K562 (cell line): Measurements from ENCODE around the gene TAF9. TPM values are rescaled to one million over a fixed set of nuclear protein-coding genes. Genes with fewer than 3 reads are reported as not detected.

Experiments used
- ATAC-seq: fragments of 200-7000 bp; cut with Tn5 transposase; 3 replicates; pipeline ENCODE4 v1.9.1; 2020; ENCODE audit warnings: moderate library complexity
- Bru-seq: library from RNA; stranded (reverse); fragments of 400-500 nt; gene quantifications from one replicate; lab custom pipeline; 2021; lab: Mats Ljungman, UMichigan
- BruChase-seq, 2 experiments: library from RNA; stranded (reverse); fragments of 400-500 nt; gene quantifications; one replicate each; lab custom pipeline; 2021; lab: Mats Ljungman, UMichigan
- BruUV-seq: library from RNA; stranded (reverse); fragments of 400-500 nt; replicated peaks from 2 replicates; lab custom pipeline; 2021; lab: Mats Ljungman, UMichigan
- CTCF ChIA-PET: fragments of 300-600 bp; formaldehyde crosslinking; extraction: SDS; loops from one replicate; lab custom pipeline; 2021; ENCODE audit warnings: low intra/inter-chr PET ratio; lab: Yijun Ruan, JAX
- POLR2A ChIA-PET: fragments of 300-600, 350-650 bp; sonication (Branson Sonifier 250); formaldehyde crosslinking; extraction: SDS; loops from one replicate; lab custom pipeline; 2021; ENCODE audit warnings: antibody characterized with exemption, inconsistent platforms; lab: Yijun Ruan, JAX
- DNase-seq, 4 experiments: peaks; one replicate each; pipeline versions ENCODE4 v3.0.0 to v3.0.0-alpha.2; 2011 to 2018; ENCODE audit warnings: low spot score in 3 of 4, mixed read lengths in 3 of 4; ENCODE audit errors: extremely low read depth in 1 of 4
- FAIRE-seq: peaks from 2 replicates; lab custom pipeline; 2011; peaks lifted over from hg19 to GRCh38; lab: Jason Lieb, UNC
- H2AFZ ChIP-seq: 2 replicates; pipeline ENCODE4 v1.6.0; 2011; ENCODE audit warnings: low read depth, low read length, control low read depth, inconsistent platforms
- H3K27ac ChIP-seq: fragments of 200-600 bp; 3 replicates; pipeline ENCODE4 v1.8.0; 2011; ENCODE audit warnings: low read depth, mild to moderate bottlenecking, control low read depth, inconsistent platforms, low read length, moderate library complexity, mixed read lengths; ENCODE audit errors: extremely low read depth
- H3K27me3 ChIP-seq, 2 experiments: fragments of 300-600 bp in 1 of 2; 2 replicates in 1 of 2; 3 replicates in 1 of 2; pipeline versions ENCODE4 v1.6.0 to v1.8.0; 2011; ENCODE audit warnings: inconsistent platforms in 2 of 2, low read length in 2 of 2, mild to moderate bottlenecking in 1 of 2, mixed read lengths in 1 of 2, moderate library complexity in 1 of 2; ENCODE audit not compliant: control insufficient read depth in 2 of 2, insufficient read depth in 2 of 2
- H3K36me3 ChIP-seq: fragments of 300-600 bp; 3 replicates; pipeline ENCODE4 v1.8.0; 2011; ENCODE audit warnings: mild to moderate bottlenecking, low read length, inconsistent platforms; ENCODE audit not compliant: control insufficient read depth, insufficient read depth
- H3K4me1 ChIP-seq, 2 experiments: fragments of 200-600 bp in 1 of 2; replicated peaks in 1 of 2; 2 replicates in 1 of 2; 3 replicates in 1 of 2; pipeline versions ENCODE4 v1.5.1 to v1.8.0; 2011; ENCODE audit warnings: inconsistent platforms in 2 of 2, low read length in 2 of 2, mild to moderate bottlenecking in 1 of 2, mixed read lengths in 1 of 2, moderate library complexity in 1 of 2; ENCODE audit not compliant: control insufficient read depth in 2 of 2, insufficient read depth in 2 of 2
- H3K4me2 ChIP-seq: 2 replicates; pipeline ENCODE4 v1.6.1; 2011; ENCODE audit warnings: low read length, control low read depth, inconsistent platforms, mixed read lengths; ENCODE audit not compliant: insufficient read depth
- H3K4me3 ChIP-seq: fragments of 200-600 bp; sonication (generic), shearing (Covaris generic); 2 replicates; pipeline ENCODE4 v1.5.1; 2016; ENCODE audit warnings: control low read depth, inconsistent platforms
- H3K79me2 ChIP-seq: fragments of 200-600 bp; 3 replicates; pipeline ENCODE4 v1.8.0; 2011; ENCODE audit warnings: low read length, inconsistent platforms; ENCODE audit not compliant: control insufficient read depth, insufficient read depth
- H3K9ac ChIP-seq, 2 experiments: 2 replicates each; pipeline versions ENCODE4 v1.6.0 to v1.6.1; 2011; ENCODE audit warnings: low read depth in 2 of 2, low read length in 2 of 2, control low read depth in 1 of 2, inconsistent platforms in 1 of 2, mild to moderate bottlenecking in 1 of 2, mixed read lengths in 1 of 2; ENCODE audit not compliant: insufficient read depth in 1 of 2
- H3K9me1 ChIP-seq: one replicate; pipeline ENCODE4 v1.6.0; 2011; ENCODE audit warnings: inconsistent platforms, mild to moderate bottlenecking, low read length, moderate library complexity; ENCODE audit not compliant: control insufficient read depth, insufficient read depth
- H3K9me3 ChIP-seq: replicated peaks from 2 replicates; pipeline ENCODE4 v1.5.1; 2011; ENCODE audit warnings: low read depth, low read length, inconsistent platforms; ENCODE audit not compliant: control insufficient read depth, insufficient read depth
- H4K20me1 ChIP-seq: replicated peaks from 2 replicates; pipeline ENCODE4 v1.6.1; 2011; ENCODE audit warnings: low read length, inconsistent platforms, mixed read lengths; ENCODE audit not compliant: control insufficient read depth, insufficient read depth
- CBFA2T2 ChIP-seq: fragments of 450-650 bp; conservative IDR thresholded peaks from 2 replicates; pipeline ENCODE4 v1.6.1; 2017; ENCODE audit warnings: mild to moderate bottlenecking
- HDGF ChIP-seq: fragments of 450-650 bp; IDR thresholded peaks from 2 replicates; pipeline ENCODE4 v1.6.1; 2016
- HIVEP1 ChIP-seq: fragments of 250-450 bp; sonication (Bioruptor Pico); IDR thresholded peaks from 2 replicates; pipeline ENCODE4 v1.4.0; 2020; ENCODE audit warnings: mild to moderate bottlenecking
- KDM4B ChIP-seq, 2 experiments: fragments of 450-650 bp in 1 of 2; sonication (generic) in 1 of 2; IDR thresholded peaks; 2 replicates each; pipeline ENCODE4 v1.6.1; 2016 to 2017; ENCODE audit warnings: borderline replicate concordance in 2 of 2, antibody characterized with exemption in 1 of 2, low read depth in 1 of 2, mild to moderate bottlenecking in 1 of 2
- PHTF2 ChIP-seq: fragments of 250-450 bp; sonication (Bioruptor Pico); IDR thresholded peaks from 2 replicates; pipeline ENCODE4 v1.5.0; 2021; ENCODE audit warnings: mild to moderate bottlenecking
- PURB ChIP-seq: sonication (generic); formaldehyde crosslinking; IDR thresholded peaks from 2 replicates; pipeline ENCODE4 v1.9.0; 2021; ENCODE audit warnings: low read depth, mild to moderate bottlenecking, missing genetic modification reagents
- RFX1 ChIP-seq: fragments of 450-650 bp; IDR thresholded peaks from 2 replicates; pipeline ENCODE4 v1.6.1; 2016; ENCODE audit warnings: mild to moderate bottlenecking, moderate library complexity
- SETDB1 ChIP-seq: IDR thresholded peaks from one replicate; pipeline ENCODE4 v1.6.1; 2012; ENCODE audit warnings: low read length, control low read depth, inconsistent platforms
- SP1 ChIP-seq: sonication (generic); formaldehyde crosslinking; IDR thresholded peaks from 2 replicates; pipeline ENCODE4 v1.8.1; 2022; ENCODE audit warnings: mild to moderate bottlenecking, missing genetic modification reagents
- TAF1 ChIP-seq: IDR thresholded peaks from 2 replicates; pipeline ENCODE4 v1.6.1; 2011; ENCODE audit warnings: mild to moderate bottlenecking, low read length, moderate library complexity; ENCODE audit not compliant: insufficient read depth, control insufficient read depth, severe bottlenecking; ENCODE audit errors: extremely low read depth
- TEAD1 ChIP-seq, 2 experiments: fragments of 450-650 bp in 1 of 2; sonication (generic) in 1 of 2; formaldehyde crosslinking; IDR thresholded peaks; 2 replicates each; pipeline versions ENCODE4 v1.4.0 to v1.8.0; 2020 to 2022; ENCODE audit warnings: mild to moderate bottlenecking in 2 of 2, missing genetic modification reagents in 1 of 2
- ZBED1 ChIP-seq: IDR thresholded peaks from 2 replicates; pipeline ENCODE4 v1.6.1; 2014
- ZBTB26 ChIP-seq: fragments of 450-650 bp; formaldehyde crosslinking; IDR thresholded peaks from 2 replicates; pipeline ENCODE4 v1.4.0; 2022; ENCODE audit warnings: missing genetic modification characterization
- ZNF124 ChIP-seq: sonication (generic); formaldehyde crosslinking; IDR thresholded peaks from 2 replicates; pipeline ENCODE4 v1.8.1; 2022; ENCODE audit warnings: missing genetic modification reagents
- WGBS: fragments of 100-300 bp; shearing (Covaris generic); methylation state at CpG from one replicate; pipeline ENCODE4 v1.1.6; 2016; ENCODE audit warnings: low coverage, mixed read lengths; ENCODE audit not compliant: insufficient coverage; ENCODE audit errors: missing lambda C conversion rate; 5-methylcytosine and 5-hydroxymethylcytosine counted together
- in situ Hi-C: fragments of 300-500 bp; cut with MboI; formaldehyde crosslinking; loops from 4 replicates; pipeline ENCODE4 v1.15.0; 2018; ENCODE audit warnings: inconsistent platforms, mixed read lengths
- intact Hi-C: fragments of 100-400 bp; cut with micrococcal nuclease; formaldehyde crosslinking; loops from 2 replicates; pipeline ENCODE4 v1.14.2; 2022
- long read RNA-seq, 3 experiments: library from polyadenylated mRNA in 2 of 3; library from RNA in 1 of 3; unstranded in 2 of 3; stranded (forward) in 1 of 3; transcript quantifications; one replicate each; pipeline ENCODE4 v2.0.0, GENCODE V29; 2019 to 2022
- polyA minus RNA-seq, 3 experiments: library from RNA; depleted of rRNA, polyadenylated mRNA; stranded (reverse); fragments of >200 nt; gene quantifications; 2 replicates each; pipeline ENCODE4 v1.2.3, GENCODE V29; 2011
- polyA plus RNA-seq, 8 experiments: library from polyadenylated mRNA; depleted of rRNA in 4 of 8; stranded (reverse) in 5 of 8; unstranded in 3 of 8; fragments of >200 nt; fragmentation: Nextera tagmentation in 2 of 8; fragmentation: Illumina TruSeq in 1 of 8; extraction: Ambion mirVana in 2 of 8; extraction: Trizol in 1 of 8; gene quantifications; 2 replicates each; pipeline versions ENCODE4 v1.2.1 to v1.2.3, GENCODE V29; 2011 to 2014; ENCODE audit warnings: inconsistent platforms in 1 of 8, missing spikeins in 1 of 8
- total RNA-seq, 7 experiments: library from RNA; depleted of rRNA in 6 of 7; stranded (reverse); fragments of >200 nt in 6 of 7; fragmentation: Illumina TruSeq in 2 of 7; extraction: Trizol in 2 of 7; gene quantifications; 2 replicates each; pipeline versions ENCODE4 v1.2.1 to v1.2.3, GENCODE V29; 2011 to 2021; ENCODE audit warnings: low replicate concordance in 1 of 7

Gene TAF9
- total RNA-seq (2011; cell fraction: chromatin; rRNA removed; ENCODE audit: low replicate concordance) = 59.1 and 122 TPM in 2 replicates
- 48.5 and 54.9 TPM in 2 replicates for total RNA-seq (2011; cell fraction: nucleolus; rRNA removed)
- 94.4 and 156 TPM in 2 replicates for total RNA-seq (2011; cell fraction: nucleoplasm; rRNA removed)
- total RNA-seq (2014; rRNA removed) (131 and 134 TPM in 2 replicates), total RNA-seq (2014; rRNA removed; fragmentation: Illumina TruSeq; extraction: Trizol) (177 and 197 TPM in 2 replicates), total RNA-seq (2015; rRNA removed; fragmentation: Illumina TruSeq; extraction: Trizol) (195 and 207 TPM in 2 replicates), total RNA-seq (2021) (119 and 124 TPM in 2 replicates), polyA plus RNA-seq (2011; rRNA removed) (248 and 338 TPM in 2 replicates), polyA plus RNA-seq (2014; fragmentation: Illumina TruSeq; extraction: Trizol) (257 and 310 TPM in 2 replicates), polyA plus RNA-seq (2014; fragmentation: Nextera tagmentation; extraction: Ambion mirVana) (100 to 1,000 TPM; 519 to 566 TPM), polyA plus RNA-seq (2014; rRNA removed) (188 and 189 TPM in 2 replicates), polyA minus RNA-seq (2011; rRNA and poly(A)+ RNA removed) (197 and 219 TPM in 2 replicates), Bru-seq, nascent RNA (percentile 98 among the genes with signal in this experiment), BruChase-seq, experiment 1, labeled RNA remaining after a 2-hour chase (percentile 99 among the genes with signal in this experiment), BruChase-seq, experiment 2, labeled RNA remaining after a 6-hour chase (percentile 99 among the genes with signal in this experiment)
- 148 and 207 TPM in 2 replicates for polyA plus RNA-seq (2011; cell fraction: cytosol; rRNA removed)
- 74.9 and 128 TPM in 2 replicates for polyA plus RNA-seq (2011; cell fraction: nucleus; rRNA removed)
- 153 and 163 TPM in 2 replicates for polyA plus RNA-seq (2012)
- polyA minus RNA-seq (2011; cell fraction: cytosol; rRNA and poly(A)+ RNA removed) = 41.5 and 56.1 TPM in 2 replicates
- 41.3 and 73.9 TPM in 2 replicates for polyA minus RNA-seq (2011; cell fraction: nucleus; rRNA and poly(A)+ RNA removed)
- long read RNA-seq, experiment 1, transcript TAF9-201 (3 exons, 1,283 nt) = major isoform, 190 of 254 reads
- long read RNA-seq, experiment 1, transcript TAF9-202 (3 exons, 1,461 nt) = minor isoform, 8 of 254 reads
- long read RNA-seq, experiment 1, transcript TAF9-207 (3 exons, 761 nt) = minor isoform, 10 of 254 reads
- long read RNA-seq, experiment 1, transcript TAF9-205 (2 exons, 1,331 nt) = minor isoform, 13 of 254 reads
- long read RNA-seq, experiment 1, partial matches to known transcripts = 2 of 254 reads
- long read RNA-seq, experiment 1, other reads (novel, unspliced or antisense) = 23 of 254 reads
- long read RNA-seq, experiment 2, transcript TAF9-205 (2 exons, 1,331 nt) = minor isoform, 30 of 123 reads
- long read RNA-seq, experiment 2, transcript TAF9-207 (3 exons, 761 nt) = minor isoform, 5 of 123 reads
- long read RNA-seq, experiment 2, transcript TAF9-201 (3 exons, 1,283 nt) = major isoform, 70 of 123 reads
- long read RNA-seq, experiment 2, partial matches to known transcripts = 12 of 123 reads
- long read RNA-seq, experiment 2, other reads (novel, unspliced or antisense) = 0 of 123 reads
- long read RNA-seq, experiment 3, transcript TAF9-205 (2 exons, 1,331 nt) = minor isoform, 13 of 192 reads
- long read RNA-seq, experiment 3, transcript TAF9-201 (3 exons, 1,283 nt) = major isoform, 150 of 192 reads
- long read RNA-seq, experiment 3, transcript TAF9-207 (3 exons, 761 nt) = minor isoform, 8 of 192 reads
- long read RNA-seq, experiment 3, transcript TAF9-202 (3 exons, 1,461 nt) = minor isoform, 14 of 192 reads
- long read RNA-seq, experiment 3, partial matches to known transcripts = 0 of 192 reads
- long read RNA-seq, experiment 3, other reads (novel, unspliced or antisense) = 1 of 192 reads

DNA sequence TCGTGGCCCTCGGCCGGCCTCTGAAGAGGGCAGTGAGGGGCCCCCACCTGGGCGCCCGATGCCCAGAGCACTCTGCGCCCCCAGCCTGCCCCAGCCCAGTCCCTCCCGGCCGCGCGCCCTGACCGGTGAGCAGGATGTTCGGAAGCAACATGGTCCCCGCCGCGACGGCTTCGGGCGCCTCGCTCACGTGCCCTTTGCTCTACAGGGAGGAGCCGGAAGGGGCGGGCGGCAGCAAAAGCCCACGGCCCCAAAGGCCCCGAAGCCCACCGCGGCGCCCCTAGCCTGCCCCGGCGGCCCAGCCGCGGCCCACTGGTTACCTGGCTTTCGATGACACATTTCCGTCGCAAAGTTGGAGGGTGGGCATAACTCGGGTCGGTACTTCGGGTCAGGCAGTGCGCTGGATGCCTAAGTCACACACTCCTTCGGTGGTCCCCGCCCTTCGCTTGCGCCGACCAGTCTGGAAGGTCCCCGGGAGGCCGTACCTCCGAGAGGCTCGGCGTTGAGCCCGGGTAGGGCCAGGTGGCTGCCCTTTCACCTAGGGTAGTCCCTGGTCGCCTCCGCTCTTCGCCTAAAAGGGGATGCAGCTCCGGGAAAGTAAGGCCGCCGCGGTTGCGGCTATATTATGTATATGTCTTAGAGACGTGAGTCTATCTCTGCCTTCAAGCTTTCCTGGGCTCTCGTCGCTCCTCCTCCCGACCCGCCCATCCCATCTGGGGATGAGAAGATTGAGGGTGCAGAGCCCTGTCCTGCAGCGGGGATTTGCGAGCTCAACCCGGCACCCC lies at the start of gene TAF9, which contains the start of the genes AK6 and RAD17:
TSS of gene TAF9 (minus strand) at position 181 of the 782 bp plus-strand sequence. CDS start 3,783 bp downstream, outside the sequence.
TSS of gene AK6 (minus strand) at position 181 of the 782 bp plus-strand sequence. CDS start at position 151, 30 bp downstream.
TSS of gene RAD17 (plus strand) at position 479 of the 782 bp plus-strand sequence. CDS start 2,391 bp downstream, outside the sequence.
- H3K9ac ChIP-seq = peak within 1 kb of the TSS; percentile 92 to 97
- DNase-seq = peak; percentile 87 to 95 (median 90)
- peak; percentile 85 for FAIRE-seq
- H4K20me1 ChIP-seq = no peaks in the 10 kb centered on the region
- peak within 1 kb of the TSS; percentile 96 for H3K4me2 ChIP-seq
- intact Hi-C loops (loop anchor here (2.0 kb wide), 2 partner anchors 275 to 327 kb away; partner anchors contain the start of gene SLC30A5), in situ Hi-C loops (no loop called here)
- peaks cover 41% of the 10 kb centered on the region for H3K36me3 ChIP-seq
- CTCF ChIA-PET = no interaction called here
- WGBS = under 1% methylated on average over 44 of the region's 66 CpGs
- no peaks in the 10 kb centered on the region for H3K27me3 ChIP-seq
- H2AFZ ChIP-seq = peak within 1 kb of the TSS; percentile 97
- peak within 1 kb of the TSS; percentile 99 for H3K27ac ChIP-seq
- peak within 1 kb of the TSS; percentile 70 for H3K4me3 ChIP-seq
- ATAC-seq = peak; percentile 90
- peaks cover 0 to 6% of the 10 kb centered on the region in 2 experiments; a peak in 4 of 5 replicates for H3K4me1 ChIP-seq
- no peaks in the 10 kb centered on the region for H3K9me3 ChIP-seq
- BruUV-seq = no TSS peak
- H3K9me1 ChIP-seq = no peaks in the 10 kb centered on the region
- H3K79me2 ChIP-seq = peaks cover 84% of the 10 kb centered on the region
- POLR2A ChIA-PET = interaction anchor here (0.8 to 1.4 kb wide), 6 partner anchors 9 to 276 kb away, joined by 3 to 6 read pairs (median 4); partner anchors contain the start of gene SLC30A5
- TF ChIP-seq TAF1 (peak; percentile 77), PURB (CRISPR knock-in tag) (no peak), RFX1 (no peak), ZNF124 (no peak), ZBTB26 (CRISPR knock-in tag) (0 out of 2 replicates have a peak, but pooled peaks have one; percentile 54), CBFA2T2 (peak; percentile 47; the same call in 1 of the 2 replicates), TEAD1 (CRISPR knock-in tag; IDR thresholded peaks at IDR 0.05) (peak in 1 of 2 experiments; percentile 82; a peak in 2 of 4 replicates), SETDB1 (peak; percentile 23), ZBED1 (peak; percentile 79; the same call in 1 of the 2 replicates), PHTF2 (CRISPR knock-in tag) (no peak), KDM4B (IDR thresholded peaks at IDR 0.05; ENCODE audit: borderline replicate concordance in 2 of 2, low read depth in 1 of 2) (0 out of 4 replicates have a peak, but pooled peaks of 1 of the 2 experiments have one; percentile 37), SP1 (CRISPR knock-in tag) (peak; percentile 91), HIVEP1 (CRISPR knock-in tag) (no peak), HDGF (no peak)
